IMR-90 (cell line): ENCODE measurements around the gene AKT3. TPM values are rescaled to one million over a fixed set of nuclear protein-coding genes. Genes with fewer than 3 reads are reported as not detected.

Source experiments
- ATAC-seq: fragments of 200-7000 bp; cut with Tn5 transposase; 2 replicates; pipeline ENCODE4 v1.9.1; 2020; ENCODE audit warnings: low read depth, mild to moderate bottlenecking, moderate library complexity
- BruUV-seq: library from RNA; stranded (reverse); fragments of 400-500 nt; replicated peaks from 2 replicates; lab custom pipeline; 2021; lab: Mats Ljungman, UMichigan
- CTCF ChIA-PET: fragments of 300-600 bp; formaldehyde crosslinking; extraction: SDS; loops from one replicate; lab custom pipeline; 2021; ENCODE audit warnings: antibody characterized with exemption; lab: Yijun Ruan, JAX
- POLR2A ChIA-PET: fragments of 300-600 bp; sonication (Branson Sonifier 250); formaldehyde crosslinking; loops from one replicate; lab custom pipeline; 2022; ENCODE audit warnings: antibody characterized with exemption; ENCODE audit not compliant: unreplicated experiment; lab: Charles Lee
- DNase-seq: peaks from one replicate; pipeline ENCODE4 v3.0.0; 2013
- H2AFZ ChIP-seq: replicated peaks from 2 replicates; pipeline ENCODE3; 2013; ENCODE audit warnings: low read length, mild to moderate bottlenecking; ENCODE audit not compliant: poor library complexity
- H2AK5ac ChIP-seq: 2 replicates; pipeline ENCODE4 v1.6.1; 2013; ENCODE audit warnings: low read depth, low read length, inconsistent platforms
- H2AK9ac ChIP-seq: replicated peaks from 2 replicates; pipeline ENCODE3; 2013; ENCODE audit warnings: mild to moderate bottlenecking, low read depth, low read length, moderate library complexity; ENCODE audit not compliant: poor library complexity
- H2BK120ac ChIP-seq: 2 replicates; pipeline ENCODE4 v1.6.1; 2013; ENCODE audit warnings: low read depth, low read length, inconsistent platforms
- H2BK15ac ChIP-seq: 3 replicates; pipeline ENCODE4 v1.6.1; 2013; ENCODE audit warnings: low read depth, low read length, inconsistent platforms
- H2BK20ac ChIP-seq: 2 replicates; pipeline ENCODE4 v1.6.1; 2013; ENCODE audit warnings: low read depth, mild to moderate bottlenecking, inconsistent platforms, low read length, moderate library complexity
- H2BK5ac ChIP-seq: 2 replicates; pipeline ENCODE4 v1.6.1; 2013; ENCODE audit warnings: mild to moderate bottlenecking, low read depth, low read length, inconsistent platforms; ENCODE audit not compliant: poor library complexity, severe bottlenecking
- H3K14ac ChIP-seq: replicated peaks from 2 replicates; pipeline ENCODE4 v1.6.1; 2013; ENCODE audit warnings: low read depth, low read length, inconsistent platforms
- H3K18ac ChIP-seq: 2 replicates; pipeline ENCODE4 v1.6.1; 2013; ENCODE audit warnings: low read depth, low read length, control low read depth
- H3K23ac ChIP-seq: 2 replicates; pipeline ENCODE4 v1.6.1; 2013; ENCODE audit warnings: low read depth, low read length, inconsistent platforms
- H3K27ac ChIP-seq: 2 replicates; pipeline ENCODE4 v1.5.1; 2013; ENCODE audit warnings: mild to moderate bottlenecking, control low read depth, low read length; ENCODE audit not compliant: insufficient read depth
- H3K27me3 ChIP-seq: 2 replicates; pipeline ENCODE4 v1.6.1; 2013; ENCODE audit warnings: low read length; ENCODE audit not compliant: control insufficient read depth, insufficient read depth
- H3K36me3 ChIP-seq: 2 replicates; pipeline ENCODE4 v1.6.1; 2013; ENCODE audit warnings: low read length, mixed read lengths; ENCODE audit not compliant: control insufficient read depth, insufficient read depth
- H3K4ac ChIP-seq: 2 replicates; pipeline ENCODE4 v1.6.1; 2013; ENCODE audit warnings: low read depth, low read length, inconsistent platforms
- H3K4me1 ChIP-seq: 2 replicates; pipeline ENCODE4 v1.6.1; 2013; ENCODE audit warnings: low read length, mixed read lengths; ENCODE audit not compliant: control insufficient read depth, insufficient read depth
- H3K4me2 ChIP-seq: 2 replicates; pipeline ENCODE4 v1.6.1; 2013; ENCODE audit warnings: low read depth, mild to moderate bottlenecking, control low read depth, low read length, moderate library complexity
- H3K4me3 ChIP-seq: 2 replicates; pipeline ENCODE4 v1.5.1; 2013; ENCODE audit warnings: low read depth, mild to moderate bottlenecking, control low read depth, low read length, moderate library complexity; ENCODE audit not compliant: insufficient read depth
- H3K56ac ChIP-seq: 2 replicates; pipeline ENCODE4 v1.6.1; 2013; ENCODE audit warnings: low read length, inconsistent platforms; ENCODE audit not compliant: insufficient read depth; ENCODE audit errors: extremely low read depth
- H3K79me1 ChIP-seq, 2 experiments: 2 replicates each; pipeline ENCODE4 v1.6.1; 2013; ENCODE audit warnings: low read length in 2 of 2, inconsistent platforms in 1 of 2, low read depth in 1 of 2
- H3K9ac ChIP-seq: 2 replicates; pipeline ENCODE4 v1.6.1; 2013; ENCODE audit warnings: low read depth, low read length, control low read depth
- H3K9me1 ChIP-seq: 2 replicates; pipeline ENCODE4 v1.6.1; 2013; ENCODE audit warnings: low read length, inconsistent platforms; ENCODE audit not compliant: insufficient read depth
- H3K9me3 ChIP-seq: 2 replicates; pipeline ENCODE4 v1.6.1; 2013; ENCODE audit warnings: low read length; ENCODE audit not compliant: control insufficient read depth, insufficient read depth
- H4K20me1 ChIP-seq: 2 replicates; pipeline ENCODE4 v1.6.1; 2013; ENCODE audit warnings: low read length, inconsistent platforms; ENCODE audit not compliant: insufficient read depth
- H4K5ac ChIP-seq: 2 replicates; pipeline ENCODE4 v1.6.1; 2013; ENCODE audit warnings: mild to moderate bottlenecking, low read depth, low read length, control low read depth
- H4K8ac ChIP-seq, 2 experiments: 2 replicates each; pipeline ENCODE4 v1.6.1; 2013; ENCODE audit warnings: low read depth in 2 of 2, low read length in 2 of 2, control low read depth in 1 of 2, inconsistent platforms in 1 of 2
- H4K91ac ChIP-seq: 2 replicates; pipeline ENCODE4 v1.6.1; 2013; ENCODE audit warnings: low read depth, low read length, inconsistent platforms; ENCODE audit not compliant: insufficient read depth
- CEBPB ChIP-seq: IDR thresholded peaks from 2 replicates; pipeline ENCODE4 v1.6.1; 2012; ENCODE audit warnings: low read depth, low read length, improper control_type of control experiment
- CHD1 ChIP-seq: IDR thresholded peaks from 2 replicates; pipeline ENCODE4 v1.6.1; 2012; ENCODE audit warnings: low read depth, low read length, improper control_type of control experiment
- ELK1 ChIP-seq: fragments of 150-350 bp; IDR thresholded peaks from 2 replicates; pipeline ENCODE4 v1.6.1; 2016; ENCODE audit warnings: low read depth, mild to moderate bottlenecking, low read length, moderate library complexity, borderline replicate concordance
- FOS ChIP-seq: fragments of 150-350 bp; IDR thresholded peaks from 2 replicates; pipeline ENCODE4 v1.6.1; 2016; ENCODE audit warnings: low read depth, low read length
- MXI1 ChIP-seq: IDR thresholded peaks from 2 replicates; pipeline ENCODE4 v1.6.1; 2012; ENCODE audit warnings: low read depth, mild to moderate bottlenecking, low read length, moderate library complexity, borderline replicate concordance
- NFE2L2 ChIP-seq: fragments of 150-350 bp; IDR thresholded peaks from 2 replicates; pipeline ENCODE4 v1.6.1; 2016; ENCODE audit warnings: low read depth, mild to moderate bottlenecking, low read length
- RAD21 ChIP-seq: IDR thresholded peaks from 2 replicates; pipeline ENCODE4 v1.6.1; 2012; ENCODE audit warnings: low read length, improper control_type of control experiment
- RFX5 ChIP-seq: IDR thresholded peaks from 2 replicates; pipeline ENCODE4 v1.8.0; 2012; ENCODE audit warnings: low read depth, mild to moderate bottlenecking, low read length, moderate library complexity
- SMC3 ChIP-seq: fragments of 150-350 bp; IDR thresholded peaks from 2 replicates; pipeline ENCODE4 v1.6.1; 2016; ENCODE audit warnings: low read depth, mild to moderate bottlenecking, antibody characterized with exemption, low read length, moderate library complexity
- WGBS, 2 experiments: methylation state at CpG; one replicate each; pipeline versions ENCODE4 v1.1.5 to v1.1.7; 2013; ENCODE audit warnings: missing lambda C conversion rate in 2 of 2; ENCODE audit not compliant: insufficient read length in 1 of 2; ENCODE audit errors: extremely low coverage in 2 of 2; 5-methylcytosine and 5-hydroxymethylcytosine counted together
- dilution Hi-C: fragments of 300-500 bp; cut with HindIII; formaldehyde crosslinking; loops from one replicate; pipeline ENCODE4 v1.14.3; 2018; ENCODE audit warnings: low sequenced_read_pairs; ENCODE audit not compliant: unreplicated experiment
- in situ Hi-C: fragments of 300-500 bp; cut with MboI; formaldehyde crosslinking; loops from 3 replicates; pipeline ENCODE4 v1.14.3; 2019; ENCODE audit warnings: low sequenced_read_pairs, inconsistent platforms, mixed read lengths
- intact Hi-C: fragments of 100-400 bp; cut with micrococcal nuclease; formaldehyde crosslinking; loops from 2 replicates; pipeline ENCODE4 v1.10.0; 2022
- polyA plus RNA-seq, 3 experiments: library from polyadenylated mRNA; depleted of rRNA; stranded (reverse); fragments of >200 nt; gene quantifications; 2 replicates each; pipeline ENCODE4 v1.2.3, GENCODE V29; 2012; ENCODE audit warnings: low replicate concordance in 1 of 3
- total RNA-seq: library from RNA; depleted of rRNA; stranded (reverse); fragments of >200 nt; gene quantifications from 2 replicates; pipeline ENCODE4 v1.2.3, GENCODE V29; 2012

The AKT3 gene
- total and polyA plus RNA-seq, 2 of the 4 experiments (the other 2 are of a cell fraction), result 15.2 to 19.4 TPM

GRCh38 chr1:243740255-243740999 lies 109.6 kb downstream of the AKT3 start:
- H3K18ac ChIP-seq, result peak overlapping the region; percentile 97; the same call in 1 of the 2 replicates
- no peak overlapping the region for H2AK5ac ChIP-seq
- no peak overlapping the region for H3K27ac ChIP-seq
- H4K8ac ChIP-seq, result peak overlapping the region; percentile 67 to 73
- H4K20me1 ChIP-seq, result no peaks in the 10 kb centered on the region
- peak overlapping the region; percentile 82; the same call in 1 of the 2 replicates for H3K4ac ChIP-seq
- H3K4me1 ChIP-seq, result peaks cover 12% of the 10 kb centered on the region
- WGBS, 2 experiments, result no CpG with 5 or more reads among the region's 2 CpGs
- peak overlapping the region; percentile 82 for H2BK120ac ChIP-seq
- TF ChIP-seq ELK1 (no peak), RAD21 (no peak), CHD1 (no peak), MXI1 (no peak), FOS (no peak), RFX5 (no peak), NFE2L2 (no peak), SMC3 (no peak), CEBPB (no peak)
- peak overlapping the region; percentile 87 for H2BK5ac ChIP-seq
- peak; percentile 29 for DNase-seq
- H3K4me2 ChIP-seq, result peak overlapping the region; percentile 92; the same call in 1 of the 2 replicates
- H3K23ac ChIP-seq, result peak overlapping the region; percentile 75; the same call in 1 of the 2 replicates
- in situ Hi-C loops, result loop anchor here (25.0 kb wide), 1 partner anchor 522 kb away; no protein-coding TSS in a partner anchor
- peaks cover 17 to 55% of the 10 kb centered on the region in 2 experiments for H3K79me1 ChIP-seq
- CTCF ChIA-PET, result no interaction called here
- intact Hi-C loops, result no loop called here
- peak overlapping the region; percentile 89 for H3K14ac ChIP-seq
- peaks cover 3% of the 10 kb centered on the region; the same call in 1 of the 2 replicates for H3K9me1 ChIP-seq
- H3K9ac ChIP-seq, result no peak overlapping the region; the same call in 1 of the 2 replicates
- no TSS peak for BruUV-seq
- ATAC-seq, result peak; percentile 72
- H2BK15ac ChIP-seq, result peak overlapping the region; percentile 47; the same call in 2 of the 3 replicates
- POLR2A ChIA-PET, result no interaction called here
- peak overlapping the region; percentile 89 for H2BK20ac ChIP-seq
- H4K91ac ChIP-seq, result peak overlapping the region; percentile 44; the same call in 1 of the 2 replicates
- peak overlapping the region; percentile 8; the same call in 1 of the 2 replicates for H3K56ac ChIP-seq
- H2AFZ ChIP-seq, result no peak overlapping the region
- H2AK9ac ChIP-seq, result no peak overlapping the region
- H3K9me3 ChIP-seq, result no peaks in the 10 kb centered on the region
- no peak overlapping the region for H3K4me3 ChIP-seq
- dilution Hi-C loops, result no loop called here
- peak overlapping the region; percentile 100; the same call in 1 of the 2 replicates for H4K5ac ChIP-seq
- H3K27me3 ChIP-seq, result no peaks in the 10 kb centered on the region
- H3K36me3 ChIP-seq, result no peaks in the 10 kb centered on the region
